ENCODE measurements around the gene VWF. TPM values are rescaled to one million over a fixed set of nuclear protein-coding genes. Genes with fewer than 3 reads are reported as not detected.

VWF gene
- total and polyA plus RNA-seq, 10 of the 15 experiments (the other 5 are each of a cell fraction or from before 2014, with no cell fraction given) = 0.08 to 0.23 TPM; not detected in 8

DNA sequence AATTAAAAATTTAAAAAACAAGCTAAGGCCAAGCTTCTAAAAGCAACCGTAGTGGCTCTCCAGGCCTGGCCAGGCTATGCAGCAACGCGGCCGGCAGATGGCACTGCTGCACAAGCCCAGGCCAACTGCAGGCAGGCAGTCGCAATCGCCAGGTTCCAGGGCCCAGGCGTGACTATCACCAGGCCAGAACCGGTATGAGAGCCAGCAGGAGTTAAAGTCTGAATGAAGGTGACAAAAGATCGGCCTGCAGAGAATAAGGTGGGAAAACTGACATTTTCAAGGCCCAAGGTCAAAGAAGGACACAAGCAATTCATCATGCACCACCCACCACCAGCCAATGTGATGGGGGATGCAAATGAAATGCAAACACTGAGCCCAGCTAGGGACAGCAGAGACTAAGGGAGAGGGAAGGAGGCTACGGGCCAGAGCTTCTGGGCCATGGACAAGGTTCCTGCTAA lies 135.8 kb downstream of the VWF start (continued):
- TF ChIP-seq, protein P1, sequence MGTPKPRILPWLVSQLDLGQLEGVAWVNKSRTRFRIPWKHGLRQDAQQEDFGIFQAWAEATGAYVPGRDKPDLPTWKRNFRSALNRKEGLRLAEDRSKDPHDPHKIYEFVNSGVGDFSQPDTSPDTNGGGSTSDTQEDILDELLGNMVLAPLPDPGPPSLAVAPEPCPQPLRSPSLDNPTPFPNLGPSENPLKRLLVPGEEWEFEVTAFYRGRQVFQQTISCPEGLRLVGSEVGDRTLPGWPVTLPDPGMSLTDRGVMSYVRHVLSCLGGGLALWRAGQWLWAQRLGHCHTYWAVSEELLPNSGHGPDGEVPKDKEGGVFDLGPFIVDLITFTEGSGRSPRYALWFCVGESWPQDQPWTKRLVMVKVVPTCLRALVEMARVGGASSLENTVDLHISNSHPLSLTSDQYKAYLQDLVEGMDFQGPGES (IDR thresholded peaks at IDR 0.05) = no peak
- TF ChIP-seq NR2C1 (IDR thresholded peaks at IDR 0.05) (no peak), KAT2A (conservative IDR thresholded peaks at IDR 0.05; ENCODE audit: control insufficient read depth, low read depth, low read length) (no peak), TCF12 (IDR thresholded peaks at IDR 0.05; ENCODE audit: low read depth, low read length) (no peak), KLF5 (IDR thresholded peaks at IDR 0.05; ENCODE audit: partially characterized antibody) (no peak), NFYB (IDR thresholded peaks at IDR 0.05; ENCODE audit: insufficient read depth, low read depth, low read length) (no peak), STAT1 (conservative IDR thresholded peaks at IDR 0.05) (no peak), SPI1 (IDR thresholded peaks at IDR 0.05; ENCODE audit: borderline replicate concordance, insufficient read depth, low read depth, low read length) (no peak), MAX (IDR thresholded peaks at IDR 0.05; ENCODE audit: low read depth, low read length) (no peak), BCLAF1 (IDR thresholded peaks at IDR 0.05) (no peak), CTCF (IDR thresholded peaks at IDR 0.05 in 2 of 3, conservative IDR thresholded peaks at IDR 0.05 in 1 of 3; ENCODE audit: control insufficient read depth in 2 of 3, extremely low read depth in 1 of 3, insufficient read depth in 1 of 3, low read depth in 3 of 3, low read length in 3 of 3) (peak; percentile 96), CEBPZ (IDR thresholded peaks at IDR 0.05; ENCODE audit: low read depth, low read length) (no peak), EGR1 (IDR thresholded peaks at IDR 0.05; ENCODE audit: borderline replicate concordance in 1 of 2, low read depth in 2 of 2, low read length in 2 of 2) (no peak), SMAD5 (IDR thresholded peaks at IDR 0.05; ENCODE audit: low read depth) (no peak), EZH2 (IDR thresholded peaks at IDR 0.05; ENCODE audit: borderline replicate concordance, control insufficient read depth, low read depth, low read length) (no peak), NFIC (IDR thresholded peaks at IDR 0.05; ENCODE audit: low read depth, low read length) (no peak), BRCA1 (IDR thresholded peaks at IDR 0.05; ENCODE audit: low read depth, low read length) (no peak)
- TF ChIP-seq, protein P2, sequence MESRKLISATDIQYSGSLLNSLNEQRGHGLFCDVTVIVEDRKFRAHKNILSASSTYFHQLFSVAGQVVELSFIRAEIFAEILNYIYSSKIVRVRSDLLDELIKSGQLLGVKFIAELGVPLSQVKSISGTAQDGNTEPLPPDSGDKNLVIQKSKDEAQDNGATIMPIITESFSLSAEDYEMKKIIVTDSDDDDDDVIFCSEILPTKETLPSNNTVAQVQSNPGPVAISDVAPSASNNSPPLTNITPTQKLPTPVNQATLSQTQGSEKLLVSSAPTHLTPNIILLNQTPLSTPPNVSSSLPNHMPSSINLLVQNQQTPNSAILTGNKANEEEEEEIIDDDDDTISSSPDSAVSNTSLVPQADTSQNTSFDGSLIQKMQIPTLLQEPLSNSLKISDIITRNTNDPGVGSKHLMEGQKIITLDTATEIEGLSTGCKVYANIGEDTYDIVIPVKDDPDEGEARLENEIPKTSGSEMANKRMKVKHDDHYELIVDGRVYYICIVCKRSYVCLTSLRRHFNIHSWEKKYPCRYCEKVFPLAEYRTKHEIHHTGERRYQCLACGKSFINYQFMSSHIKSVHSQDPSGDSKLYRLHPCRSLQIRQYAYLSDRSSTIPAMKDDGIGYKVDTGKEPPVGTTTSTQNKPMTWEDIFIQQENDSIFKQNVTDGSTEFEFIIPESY (IDR thresholded peaks at IDR 0.05) = no peak
